HG02610 (cell line): ENCODE data around the gene PKD2L1.
A peak's percentile ranks its signal among the peaks of the same experiment; 100 is the strongest.
"Not testable (repeated sequence)": the region's sequence is repeated elsewhere in the genome, so short reads cannot be mapped to it uniquely, and the experiment has no call there.

Source experiments
- ATAC-seq: cut with Tn5 transposase; IDR thresholded peaks from one replicate; pipeline ENCODE4 v1.9.1; 2021; ENCODE audit warnings: mild to moderate bottlenecking, moderate library complexity; ENCODE audit not compliant: unreplicated experiment

Gene PKD2L1

DNA sequence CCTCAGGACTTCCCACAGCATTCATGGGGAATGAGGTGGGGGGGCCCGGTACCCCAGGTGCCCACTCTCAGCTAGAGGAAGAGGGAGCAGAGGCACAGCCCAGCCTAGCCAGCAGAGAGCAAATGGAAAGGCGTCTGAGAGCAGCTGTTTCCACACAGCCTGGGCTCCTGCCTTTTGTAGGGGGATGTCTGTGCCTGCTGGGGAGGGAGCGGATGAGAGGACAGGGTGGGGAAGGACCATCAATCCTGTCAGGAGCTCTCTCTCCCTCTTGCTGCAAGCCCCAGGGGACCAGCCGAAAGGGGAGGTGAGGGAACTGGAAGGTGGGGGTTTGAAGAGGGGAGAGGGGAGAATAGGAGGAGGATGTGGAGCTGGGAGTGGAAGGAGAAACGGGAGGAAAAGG lies at the start of gene PKD2L1:
Gene PKD2L1, minus strand, starts transcription at position 150 of the 400 bp plus-strand sequence. Its CDS starts 125 bp downstream, at position 25.
- ATAC-seq, result no peak

DNA sequence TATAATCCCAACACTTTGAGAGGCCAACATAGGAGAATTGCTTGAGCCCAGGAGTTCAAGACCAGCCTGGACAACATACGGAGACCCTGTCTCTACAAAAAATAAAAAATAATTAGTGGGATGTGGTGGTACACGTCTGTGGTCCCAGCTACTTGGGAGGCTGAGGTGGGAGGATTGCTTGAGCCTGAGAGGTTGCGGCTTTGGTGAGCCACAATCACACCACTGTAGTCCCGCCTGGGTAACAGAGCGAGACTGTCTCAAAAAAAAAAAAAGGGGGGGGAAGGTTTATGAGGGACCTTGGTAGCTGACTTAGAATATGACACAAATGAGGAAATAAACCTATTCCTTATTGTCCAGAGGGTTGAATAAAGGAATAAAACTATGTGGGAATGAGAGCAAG lies 47.8 kb upstream of the PKD2L1 start:
- peak; percentile 39 for ATAC-seq

DNA sequence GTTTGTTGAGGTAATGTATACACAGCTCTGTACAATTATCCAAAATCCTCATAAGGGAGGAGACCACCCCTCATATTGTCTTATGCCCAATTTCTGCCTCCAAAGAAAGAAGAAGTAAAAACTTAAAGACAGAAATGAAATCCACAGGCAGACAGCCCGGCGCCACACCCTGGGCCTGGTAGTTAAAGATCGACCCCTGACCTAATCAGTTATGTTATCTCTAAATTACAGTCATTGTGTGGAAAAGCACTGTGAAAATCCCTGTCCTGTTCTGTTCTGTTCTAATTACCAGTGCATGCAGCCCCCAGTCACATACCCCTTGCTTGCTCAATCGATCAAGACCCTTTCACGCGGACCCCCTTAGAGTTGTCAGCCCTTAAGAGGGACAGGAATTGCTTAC lies 46.6 kb upstream of the PKD2L1 start:
- ATAC-seq, result not testable (repeated sequence)

DNA sequence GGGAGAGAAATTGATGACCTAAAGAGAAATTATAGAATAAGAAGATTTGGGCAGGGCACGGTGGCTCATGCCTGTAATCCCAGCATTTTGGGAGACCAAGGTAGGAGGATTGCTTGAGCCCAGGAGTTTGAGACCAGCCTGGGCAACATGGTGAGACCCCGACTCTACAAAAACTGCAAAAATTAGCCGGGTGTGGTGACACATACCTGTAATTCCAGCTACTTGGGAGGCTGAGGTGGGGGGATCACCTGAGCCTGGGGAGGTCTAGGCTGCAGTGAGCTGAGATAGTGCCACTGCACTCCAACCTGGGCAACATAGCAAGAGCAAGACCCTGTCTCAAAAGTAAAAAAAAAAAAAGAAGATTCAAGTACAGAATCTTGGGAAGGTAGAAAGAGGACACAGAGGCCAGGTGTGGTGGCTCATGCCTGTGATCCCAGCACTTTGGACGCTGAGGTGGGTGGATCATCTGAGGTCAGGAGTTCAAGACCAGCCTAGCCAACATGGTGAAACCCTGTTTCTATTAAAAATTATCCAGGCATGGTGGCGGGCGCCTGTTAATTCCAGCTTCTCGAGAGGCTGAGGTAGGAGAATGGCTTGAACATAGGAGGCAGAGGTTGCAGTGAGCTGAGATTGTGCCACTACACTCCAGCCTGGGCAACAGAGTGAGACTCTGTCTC lies 44.8 kb upstream of the PKD2L1 start:
- ATAC-seq, result not testable (repeated sequence)

DNA sequence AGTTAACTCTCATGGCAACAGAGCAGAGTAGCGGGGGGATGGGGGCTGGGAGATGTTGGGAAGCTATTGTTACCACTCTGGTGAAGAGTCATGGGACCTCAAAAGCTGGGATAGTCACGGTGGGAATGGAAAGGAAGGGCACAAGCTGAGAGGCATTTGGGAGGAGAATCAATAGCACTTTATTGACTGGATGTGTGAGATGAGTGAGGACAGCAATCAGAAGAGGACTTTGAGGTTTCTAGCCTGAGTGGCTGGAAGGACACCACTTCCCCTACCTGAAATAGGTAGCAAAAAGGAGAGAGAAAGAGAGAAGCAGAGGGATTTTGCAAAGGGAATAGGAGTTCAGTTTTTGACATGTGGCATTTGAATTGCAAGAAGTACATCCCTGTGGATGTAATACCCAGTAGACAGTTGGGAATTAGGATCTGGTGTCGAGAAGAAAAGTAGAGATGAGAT lies 44.2 kb upstream of the PKD2L1 start:
- no peak for ATAC-seq

DNA sequence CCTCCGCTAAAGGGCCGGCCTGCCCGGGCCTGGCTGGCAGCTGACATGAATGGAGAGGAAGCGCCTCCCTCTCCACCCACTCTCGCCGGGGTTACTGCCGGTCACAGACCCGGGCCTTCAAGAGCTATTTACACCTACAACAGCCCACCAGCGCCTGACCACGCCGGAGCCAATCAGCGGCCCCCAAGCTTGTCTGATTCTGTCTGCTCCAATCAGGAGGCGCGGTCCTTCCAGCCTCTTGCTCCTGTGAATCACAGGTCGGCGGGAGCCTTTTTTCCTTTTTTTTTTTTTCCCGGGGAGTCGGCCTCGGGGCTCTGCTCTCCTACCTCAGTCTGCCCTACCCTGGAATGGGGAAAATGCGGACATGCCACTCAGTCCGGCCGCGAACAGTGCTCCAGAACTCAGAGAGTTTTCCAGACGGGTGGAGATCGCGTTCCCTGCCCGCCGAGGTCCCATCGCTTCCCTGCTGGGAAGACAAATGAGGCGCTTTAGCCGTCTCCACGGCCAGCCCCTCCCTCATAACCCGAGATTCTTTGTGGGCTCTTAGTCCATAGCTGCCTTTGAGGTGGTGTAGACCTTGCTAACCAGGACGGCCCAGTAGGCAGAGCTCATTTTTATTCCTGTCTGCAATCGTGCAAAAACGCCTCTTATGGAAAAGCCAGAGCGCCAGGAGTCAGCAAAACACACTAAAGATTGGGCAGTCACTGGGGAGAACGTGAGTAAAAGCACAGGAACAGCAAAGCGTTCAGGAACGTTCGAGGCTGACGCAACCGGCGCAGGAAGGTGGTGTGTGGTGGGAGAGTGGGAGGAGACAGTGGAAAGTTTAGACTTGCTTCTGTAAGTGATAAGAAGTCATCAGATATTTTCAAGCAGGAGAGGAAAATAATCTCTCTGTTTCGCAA lies 43.5 kb upstream of the PKD2L1 start:
- ATAC-seq, result peak; percentile 92

DNA sequence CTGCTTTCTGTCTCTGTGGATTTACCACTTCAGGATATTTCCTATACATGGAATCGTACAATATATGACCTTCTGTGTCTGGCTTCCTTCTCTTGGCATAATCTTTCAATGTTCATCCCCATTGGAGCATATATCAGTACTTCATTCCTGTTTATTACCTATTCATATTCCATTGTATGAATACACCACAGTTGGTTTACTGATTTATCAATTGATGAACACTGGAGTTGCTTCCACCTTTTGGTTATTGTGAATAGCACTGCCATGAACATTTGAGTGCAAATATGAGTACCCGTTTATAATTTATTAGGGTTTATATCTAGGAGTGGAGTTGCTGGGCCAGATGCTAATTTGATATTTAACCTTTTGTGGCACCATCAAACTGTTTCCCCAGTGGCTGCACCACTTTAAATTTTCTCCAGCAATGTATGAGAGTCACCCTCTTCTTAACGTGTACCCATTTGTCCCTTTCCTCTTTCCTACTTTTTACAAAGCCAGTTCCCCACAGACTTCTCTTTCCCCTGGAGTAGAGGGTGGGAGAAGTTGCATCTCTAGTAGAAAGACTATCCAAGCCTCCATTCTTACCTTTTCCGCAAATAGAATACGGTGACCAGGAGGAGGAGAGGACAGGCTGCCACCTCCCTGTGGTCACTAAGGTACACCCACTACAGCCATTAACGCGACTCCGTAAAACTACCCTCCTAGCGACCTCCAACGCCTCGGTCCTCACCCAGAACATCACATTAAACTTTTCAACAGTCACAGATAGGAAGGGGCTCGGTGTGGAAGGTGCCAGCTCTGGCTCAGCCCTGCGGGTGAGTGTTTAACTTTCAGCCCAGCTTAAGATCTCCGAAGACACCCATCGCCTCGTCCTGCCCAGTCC lies 42.6 kb upstream of the PKD2L1 start:
- no peak for ATAC-seq

DNA sequence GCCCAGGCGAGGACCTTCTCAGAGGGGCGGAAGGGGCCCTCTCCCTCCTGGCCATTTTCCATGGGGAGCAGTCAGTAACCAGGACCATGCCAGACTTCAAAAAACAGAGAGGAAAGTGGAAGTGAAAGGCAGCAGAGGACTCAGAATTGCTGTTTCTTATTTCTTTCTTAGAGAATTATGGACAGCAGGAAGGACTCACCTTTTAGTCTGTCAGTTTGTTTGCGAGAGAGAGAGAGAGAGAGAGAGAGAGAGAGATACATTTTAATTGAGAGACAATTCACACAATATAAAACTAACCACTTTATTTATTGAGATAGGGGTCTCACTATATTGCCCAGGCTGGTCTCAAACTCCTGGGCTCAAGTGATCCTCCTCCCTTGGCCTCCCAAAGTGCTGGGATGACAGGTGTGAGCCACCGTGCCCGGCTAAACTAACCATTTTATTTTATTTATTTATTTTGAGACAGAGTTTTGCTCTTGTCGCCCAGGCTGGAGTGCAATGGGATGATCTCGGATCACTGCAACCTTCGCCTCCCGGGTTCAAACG lies 41.5 kb upstream of the PKD2L1 start:
- ATAC-seq, result no peak

DNA sequence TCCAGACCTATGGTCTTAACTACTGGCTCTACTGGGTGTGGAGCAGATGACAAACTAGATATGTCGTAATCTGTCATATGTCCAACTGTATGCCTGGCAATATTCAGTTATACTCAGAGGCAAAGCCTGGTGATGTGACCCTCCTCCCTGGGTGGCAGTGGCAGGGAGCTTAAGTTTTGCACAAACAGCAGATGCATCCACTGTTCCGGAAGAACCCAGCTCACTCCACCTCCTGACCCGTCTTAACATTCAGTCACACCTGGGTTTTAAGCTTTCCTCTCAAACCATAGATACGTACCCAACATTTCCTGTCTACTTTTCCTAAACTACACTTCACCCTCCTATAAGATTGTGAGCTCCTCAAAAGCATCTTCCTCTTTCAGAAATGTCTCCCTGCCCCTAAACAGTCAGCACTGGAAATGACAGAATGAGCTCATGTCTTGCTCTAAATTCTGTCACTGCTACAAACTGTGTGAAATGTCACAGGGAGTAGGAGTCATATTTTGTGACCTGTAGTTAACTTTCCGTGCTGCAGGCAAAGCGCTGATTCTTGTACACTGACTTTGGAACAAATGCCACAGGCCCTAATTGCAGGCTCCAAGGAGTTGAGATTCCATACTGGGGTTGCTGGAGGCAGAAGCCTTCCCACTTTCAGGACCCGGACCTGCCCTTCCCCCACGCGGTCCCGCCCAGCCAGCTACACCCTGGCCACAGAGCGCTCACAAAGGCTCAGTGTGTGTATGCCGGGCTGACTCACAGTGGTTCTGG lies 40.9 kb upstream of the PKD2L1 start:
- no peak for ATAC-seq

DNA sequence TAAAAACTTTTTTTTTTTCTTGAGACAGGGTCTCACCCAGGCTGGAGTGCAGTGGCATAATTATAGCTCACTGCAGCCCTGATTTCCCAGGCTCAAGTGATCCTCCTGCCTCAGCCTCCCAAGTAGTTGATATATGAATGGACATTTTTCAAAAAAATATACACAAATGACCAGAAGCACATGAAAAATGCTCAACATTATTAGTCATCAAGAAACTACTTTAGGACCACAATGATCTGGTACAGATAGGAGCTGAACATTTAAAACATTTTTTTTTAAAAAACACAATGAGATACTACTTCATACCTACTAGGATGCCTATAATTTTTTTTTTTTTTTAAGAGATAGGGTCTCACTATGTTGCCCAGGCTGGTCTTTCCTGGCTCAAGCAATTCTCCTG lies 38.7 kb upstream of the PKD2L1 start:
- no peak for ATAC-seq

DNA sequence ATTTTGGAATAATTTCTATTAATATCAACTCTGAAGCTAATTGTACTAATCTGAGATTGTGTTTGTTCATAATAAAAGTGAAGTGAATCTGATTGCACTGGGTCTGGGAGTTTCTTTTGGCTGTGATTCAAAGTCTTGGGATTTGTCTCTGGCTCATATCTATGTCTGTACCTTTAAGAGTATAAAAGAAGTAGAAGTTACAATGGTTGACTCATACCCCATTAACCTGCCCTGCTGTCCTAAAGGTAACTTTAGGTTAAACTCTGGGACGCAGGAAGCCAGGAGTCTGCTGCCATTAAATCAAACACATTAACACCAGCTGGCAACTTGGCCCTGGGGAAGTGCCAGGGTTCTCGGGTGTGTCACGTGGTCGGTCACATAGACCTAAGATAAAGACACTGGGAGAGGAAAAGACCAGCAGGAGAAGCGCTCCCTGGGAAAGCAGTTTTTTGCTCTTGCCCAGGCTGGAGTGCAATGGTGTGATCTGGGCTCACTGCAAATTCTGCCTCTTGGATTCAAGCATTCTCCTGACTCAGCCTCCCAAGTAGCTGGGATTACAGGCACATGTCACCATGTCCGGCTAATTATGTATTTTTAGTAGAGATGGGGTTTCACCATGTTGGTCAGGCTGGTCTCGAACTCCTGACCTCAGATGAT lies 34.8 kb upstream of the PKD2L1 start:
- ATAC-seq, result no peak

DNA sequence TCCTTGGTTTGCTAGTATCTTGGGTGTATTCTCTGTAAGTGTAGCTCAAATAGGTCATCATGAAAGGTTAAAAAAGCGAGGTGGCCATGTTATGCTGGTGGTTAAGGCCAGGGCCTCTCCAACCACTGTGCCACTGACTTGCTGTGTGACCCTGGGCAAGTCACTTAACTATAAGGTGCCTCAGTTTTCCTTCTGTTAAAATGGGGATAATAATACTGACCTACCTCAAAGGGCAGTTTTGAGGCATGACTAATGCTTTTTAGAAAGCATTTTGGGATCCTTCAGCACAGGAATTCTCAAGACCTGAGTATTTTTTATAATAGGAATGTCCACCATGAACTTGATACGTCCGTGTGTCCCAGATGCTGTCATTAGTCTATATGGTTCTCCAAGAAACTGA lies 34.1 kb upstream of the PKD2L1 start:
- no peak for ATAC-seq

DNA sequence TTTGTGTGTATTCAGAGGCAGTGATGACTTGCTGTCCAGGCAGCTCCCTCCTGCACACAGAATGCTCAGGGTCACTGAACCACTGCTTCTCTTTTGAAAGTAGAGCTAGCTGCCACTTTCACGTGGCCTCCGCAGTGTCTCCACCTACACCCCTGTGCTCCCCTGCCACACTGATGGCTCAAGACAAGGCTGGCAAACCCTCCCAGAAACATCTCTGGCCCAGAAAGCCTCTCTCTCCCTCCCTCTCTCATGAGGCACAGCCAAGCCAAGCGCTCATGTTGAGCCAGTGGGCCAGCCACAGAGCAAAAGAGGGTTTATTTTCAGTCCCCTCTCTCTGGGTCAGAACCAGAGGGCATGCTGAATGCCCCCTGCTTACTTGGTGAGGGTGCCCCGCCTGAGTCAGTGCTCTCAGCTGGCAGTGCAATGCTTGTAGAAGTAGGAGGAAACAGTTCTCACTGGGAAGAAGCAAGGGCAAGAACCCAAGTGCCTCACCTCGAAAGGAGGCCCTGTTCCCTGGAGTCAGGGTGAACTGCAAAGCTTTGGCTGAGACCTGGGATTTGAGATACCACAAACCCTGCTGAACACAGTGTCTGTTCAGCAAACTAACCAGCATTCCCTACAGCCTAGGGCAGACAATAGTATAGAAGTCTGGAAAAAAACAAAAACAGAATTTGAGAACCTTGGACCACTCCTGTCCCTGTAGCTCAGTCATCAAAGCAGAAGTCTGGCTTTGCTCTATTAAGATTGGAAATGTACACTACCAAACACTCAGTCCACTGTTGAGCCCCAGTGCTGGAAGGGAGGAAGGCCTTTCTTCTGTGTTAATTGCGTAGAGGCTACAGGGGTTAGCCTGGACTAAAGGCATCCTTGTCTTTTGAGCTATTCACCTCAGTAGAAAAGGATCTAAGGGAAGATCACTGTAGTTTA lies 32.8 kb upstream of the PKD2L1 start:
- no peak for ATAC-seq

DNA sequence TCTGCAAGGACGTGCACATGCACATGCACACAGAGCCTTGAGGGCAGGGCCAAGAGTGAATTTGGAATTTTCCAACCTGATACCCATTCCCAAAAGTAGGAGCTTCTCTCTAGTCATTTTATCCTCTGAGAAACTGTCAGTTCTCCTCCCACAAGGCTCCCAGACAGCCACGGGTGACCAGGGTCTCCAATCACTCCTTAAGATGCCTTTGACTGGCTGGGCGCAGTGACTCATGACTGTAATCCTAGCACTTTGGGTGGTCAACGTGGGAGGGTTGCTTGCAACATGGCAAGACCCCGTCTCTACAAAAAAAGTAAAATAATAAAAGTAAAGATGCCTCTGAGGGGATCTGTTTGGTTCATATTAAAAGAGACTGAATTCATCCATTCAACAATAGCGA lies 30.2 kb upstream of the PKD2L1 start:
- ATAC-seq, result no peak

DNA sequence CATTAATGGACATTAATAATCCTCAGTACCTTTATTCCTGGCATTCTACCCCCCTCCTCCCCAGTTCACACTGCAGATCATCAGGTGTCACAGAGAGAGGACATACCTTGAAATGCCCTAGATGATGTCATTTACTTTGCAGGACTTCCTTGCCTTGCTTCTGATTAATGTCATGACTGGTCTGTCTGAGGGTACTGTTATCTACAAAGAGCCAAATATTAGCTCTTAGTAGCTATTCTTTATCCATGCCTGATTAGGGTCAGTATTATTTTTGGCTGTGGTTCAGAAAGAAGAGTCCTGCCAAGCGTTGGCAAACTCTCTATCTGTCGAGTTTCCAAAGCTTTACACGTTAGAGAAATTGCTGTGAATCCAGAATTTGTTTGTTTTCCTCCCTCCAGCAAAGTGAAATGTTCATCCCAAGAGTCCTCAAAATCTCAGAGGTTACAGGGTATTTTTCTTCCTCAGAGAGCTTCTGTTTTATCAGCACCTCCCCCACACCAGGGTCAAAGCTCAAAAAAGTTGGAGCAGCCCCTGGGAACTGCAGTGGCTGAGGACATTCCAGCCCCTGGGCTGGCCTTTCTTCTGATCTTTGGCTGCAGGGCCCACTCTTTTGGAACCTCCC lies 29.6 kb upstream of the PKD2L1 start:
- no peak for ATAC-seq

DNA sequence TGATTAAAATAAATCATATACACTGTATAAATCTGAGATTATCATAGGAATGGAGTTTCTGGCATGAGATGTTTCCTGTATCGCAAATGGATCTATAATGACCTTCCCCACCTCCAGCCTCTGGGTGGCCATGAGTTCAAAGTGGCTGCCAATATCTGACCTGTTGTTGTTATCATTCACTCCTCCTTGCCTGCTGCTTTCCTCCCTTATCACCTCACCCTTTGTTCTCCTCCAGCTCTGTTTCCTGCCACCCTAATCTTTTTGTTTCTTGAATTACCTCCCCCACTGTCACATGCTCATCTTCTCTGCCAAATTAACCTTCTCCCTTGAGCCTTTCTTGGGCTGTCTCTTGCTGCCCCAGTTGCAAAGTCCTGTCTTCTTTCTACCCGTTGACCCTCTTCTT lies 29.0 kb upstream of the PKD2L1 start:
- no peak for ATAC-seq

DNA sequence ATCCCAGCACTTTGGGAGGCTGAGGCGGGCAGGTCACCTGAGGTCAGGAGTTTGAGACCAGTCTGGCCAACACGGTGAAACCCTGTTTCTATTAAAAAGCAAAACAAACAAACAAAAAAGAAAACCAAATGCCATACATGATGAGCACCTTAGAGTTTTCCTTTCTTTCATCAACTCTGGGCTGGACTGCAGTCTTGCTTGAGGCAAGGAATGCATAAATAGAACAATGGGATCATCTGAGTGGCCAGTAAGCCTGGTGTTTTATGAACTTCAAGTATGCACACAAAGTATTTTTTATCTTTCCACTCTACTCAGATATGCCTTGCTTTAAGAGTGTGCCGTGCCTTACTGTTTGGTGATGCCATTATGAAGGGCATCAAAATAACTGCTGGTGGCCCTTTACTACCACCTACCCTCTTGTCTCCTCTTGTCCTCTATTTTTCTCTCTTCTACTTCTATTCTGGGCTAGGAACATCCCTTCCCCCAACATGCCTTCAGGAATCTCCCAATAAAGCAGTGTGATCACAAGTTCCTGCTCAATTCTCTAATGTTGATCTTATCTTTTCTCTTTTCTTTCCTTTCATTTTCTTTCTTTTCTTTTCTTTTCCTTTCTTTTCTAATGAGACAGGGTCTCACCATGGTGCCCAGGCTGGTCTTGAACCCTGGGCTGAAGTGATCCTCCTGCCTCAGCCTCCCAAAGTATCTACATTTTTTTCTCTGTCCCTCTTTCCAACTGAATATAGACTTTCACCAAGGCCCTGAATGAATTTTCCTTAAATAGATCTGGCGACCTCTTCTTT lies 27.2 kb upstream of the PKD2L1 start:
- ATAC-seq, result no peak
